HG02884 (cell line): ENCODE results near the gene COG4.
A peak's percentile ranks its signal among the peaks of the same experiment; 100 is the strongest.

Experiments
- ATAC-seq: cut with Tn5 transposase; IDR thresholded peaks from one replicate; pipeline ENCODE4 v1.9.1; 2021; ENCODE audit warnings: mild to moderate bottlenecking, moderate library complexity; ENCODE audit not compliant: unreplicated experiment

Gene COG4

DNA sequence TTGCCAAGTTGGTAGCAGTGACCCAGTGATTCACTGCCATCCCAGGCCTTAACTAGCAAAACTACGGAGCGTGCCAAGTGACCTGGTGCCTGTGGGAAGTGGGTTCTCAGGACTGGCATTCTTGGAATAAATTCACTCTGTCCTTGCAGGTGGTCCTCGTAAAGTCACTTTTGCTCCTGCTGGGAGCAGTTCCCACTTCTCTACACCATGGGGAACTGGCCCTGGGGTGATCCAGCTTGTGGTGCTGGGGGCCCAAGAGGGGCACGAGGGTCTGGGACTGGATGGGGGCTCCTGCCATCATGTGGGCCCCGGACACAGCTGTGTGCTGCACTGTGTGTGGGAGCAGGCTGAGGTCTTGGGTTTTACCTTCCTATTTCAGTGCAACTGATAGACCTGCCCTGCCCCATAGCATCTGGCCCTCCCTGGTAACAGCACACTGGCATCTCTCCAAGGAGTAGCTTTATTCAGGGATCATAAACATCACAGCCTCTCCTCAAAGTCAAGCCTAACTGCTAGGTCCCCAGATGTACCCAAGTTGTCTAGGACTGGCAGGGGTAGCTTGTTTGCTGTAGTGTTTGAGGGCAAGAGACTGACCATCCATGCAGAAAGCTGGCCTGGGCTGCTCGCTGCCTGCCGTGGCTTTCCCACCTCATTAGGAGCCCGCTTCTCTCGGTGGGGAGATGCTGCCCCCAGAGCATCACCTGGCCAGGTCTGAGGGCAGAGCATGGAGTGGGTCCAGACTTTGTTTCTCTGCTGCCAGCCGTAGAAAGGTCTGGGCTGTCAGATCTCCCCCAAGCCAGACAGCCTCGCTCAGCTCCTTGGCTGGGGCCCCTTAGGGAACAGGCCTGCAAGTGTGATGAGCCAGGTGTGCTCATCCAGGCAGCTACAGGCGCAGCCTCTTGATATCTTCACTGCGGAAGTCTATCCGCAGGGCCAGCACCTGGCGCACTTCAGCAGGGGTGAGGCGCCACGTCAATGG is 42.9 kb downstream of the COG4 start:
- no peak for ATAC-seq

GRCh38 chr16:70478912-70479341 is 44.4 kb downstream of the COG4 start:
- no peak for ATAC-seq

- ATAC-seq = no peak
These were observed 45.2 kb downstream of the COG4 start for GRCh38 chr16:70478169-70478568.

DNA sequence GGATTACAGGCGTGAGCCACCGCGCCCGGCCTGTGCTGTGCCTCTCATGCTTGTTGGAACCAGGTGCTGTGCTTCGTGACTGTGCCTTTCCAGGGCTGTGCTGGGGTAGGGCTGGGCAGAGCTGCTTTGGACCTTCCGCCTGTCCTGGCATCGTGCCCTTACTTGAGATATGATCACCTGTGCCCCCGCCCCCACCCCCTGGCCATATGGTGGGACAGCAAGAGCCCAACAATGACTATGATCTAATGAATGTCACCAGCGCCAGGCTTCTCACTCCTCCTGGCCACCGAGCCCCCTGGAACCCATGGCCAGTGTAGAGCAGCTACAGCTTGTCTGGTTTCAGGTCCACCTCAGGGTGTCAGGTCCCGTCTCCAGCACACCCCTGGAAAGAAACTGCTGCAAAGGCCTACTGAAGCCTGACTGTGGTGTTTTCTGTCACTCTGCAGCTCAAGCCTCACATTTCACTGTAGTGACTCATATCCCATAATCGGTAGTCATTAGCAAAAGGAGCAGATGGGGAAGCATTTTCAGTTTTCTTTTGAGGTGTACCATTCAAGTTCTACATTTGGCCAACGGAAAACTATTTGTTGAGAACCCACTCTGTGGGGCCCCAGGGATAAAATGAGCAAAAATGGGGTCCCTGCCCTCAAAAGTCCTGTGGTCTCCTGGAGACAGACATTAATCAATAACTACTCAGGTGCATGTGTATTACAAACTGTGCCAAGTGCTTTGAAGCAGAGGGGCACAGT is 46.9 kb downstream of the COG4 start:
- ATAC-seq = peak; percentile 95

- no peak for ATAC-seq
These were observed 48.1 kb downstream of the COG4 start for GRCh38 chr16:70475054-70475871.

GRCh38 chr16:70474320-70475053 is 48.9 kb downstream of the COG4 start:
- ATAC-seq = no peak

- no peak for ATAC-seq
These were observed 49.7 kb downstream of the COG4 start for GRCh38 chr16:70473446-70474319.

GRCh38 chr16:70472786-70473433 is 50.4 kb downstream of the COG4 start:
- ATAC-seq = no peak

DNA sequence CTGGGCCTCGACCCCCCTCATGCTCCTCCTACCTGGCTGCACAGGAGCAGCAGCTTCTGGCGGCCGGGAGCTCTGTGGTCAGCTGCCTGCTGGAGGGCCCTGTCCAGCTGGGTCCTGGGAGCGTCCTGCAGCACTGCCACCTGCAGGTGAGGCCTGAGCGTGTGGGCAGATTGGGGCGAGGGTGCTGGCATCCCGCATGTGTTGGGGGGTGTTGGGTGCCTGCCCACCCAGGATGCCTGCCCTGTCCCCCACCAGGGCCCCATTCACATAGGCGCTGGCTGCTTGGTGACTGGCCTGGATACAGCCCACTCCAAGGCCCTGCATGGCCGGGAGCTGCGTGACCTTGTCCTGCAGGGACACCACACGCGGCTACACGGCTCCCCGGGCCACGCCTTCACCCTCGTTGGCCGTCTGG is 52.4 kb downstream of the COG4 start:
- ATAC-seq = no peak

- no peak for ATAC-seq
These were observed 53.0 kb downstream of the COG4 start for GRCh38 chr16:70470141-70470926.

GRCh38 chr16:70468776-70469525 is 54.4 kb downstream of the COG4 start:
- no peak for ATAC-seq

- no peak for ATAC-seq
These were observed 55.7 kb downstream of the COG4 start for GRCh38 chr16:70467608-70468007.

GRCh38 chr16:70467113-70467512 is 56.2 kb downstream of the COG4 start:
- ATAC-seq = no peak

- no peak for ATAC-seq
These were observed 56.6 kb downstream of the COG4 start for GRCh38 chr16:70466805-70467076.

DNA sequence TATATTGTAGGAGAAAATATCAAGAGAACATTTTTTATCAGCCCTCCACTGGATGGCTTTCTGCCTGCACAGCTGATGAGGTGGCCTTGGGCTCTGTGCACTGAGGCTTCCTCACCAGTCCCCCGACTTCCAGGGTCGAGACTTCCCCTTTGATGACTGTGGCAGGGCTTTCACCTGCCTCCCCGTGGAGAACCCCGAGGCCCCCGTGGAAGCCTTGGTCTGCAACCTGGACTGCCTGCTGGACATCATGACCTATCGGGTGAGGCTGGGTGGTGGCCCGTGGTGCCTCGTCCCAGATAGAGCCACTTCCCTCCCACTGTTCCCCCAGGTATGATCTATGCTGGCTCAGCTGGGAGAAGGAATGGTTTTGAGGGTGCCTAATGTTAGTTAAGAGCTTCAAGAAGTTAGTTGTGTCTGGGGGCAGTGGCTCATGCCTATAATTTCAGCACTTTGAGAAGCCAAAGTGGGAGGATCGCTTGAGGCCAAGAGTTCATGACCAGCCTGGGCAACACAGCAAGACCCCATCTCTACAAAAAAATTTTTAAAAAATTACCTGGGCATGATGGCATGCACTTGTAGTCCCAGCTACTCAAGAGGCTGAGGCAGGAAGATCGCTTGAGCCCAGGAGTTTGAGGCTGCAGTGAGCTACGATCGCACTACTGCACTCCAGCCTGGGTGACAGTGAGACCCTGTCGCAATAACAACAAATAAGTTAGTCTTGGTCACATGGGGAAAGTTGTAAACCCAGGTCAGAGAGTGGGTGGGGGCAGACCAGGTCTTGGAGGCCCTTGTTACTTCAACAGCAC is 57.2 kb downstream of the COG4 start:
- no peak for ATAC-seq

GRCh38 chr16:70463235-70463634 is 60.1 kb downstream of the COG4 start:
- no peak for ATAC-seq

GRCh38 chr16:70460737-70461261 is 62.6 kb downstream of the COG4 start:
- ATAC-seq = no peak
